Right renal cortex interstitium (tissue), 3 donors: Measurements from ENCODE around the gene TANGO2. TPM values are rescaled to one million over a fixed set of nuclear protein-coding genes. Genes with fewer than 3 reads are reported as not detected.

ENCODE experiments used
- DNase-seq, 3 donors: peaks; one replicate each; pipeline ENCODE4 v3.0.0-alpha.2; 2013; ENCODE audit warnings: low read depth in 3 of 3, low spot score in 2 of 3
- polyA plus RNA-seq, 3 donors: library from polyadenylated mRNA; unstranded; fragments of 120-200 nt; gene quantifications; one replicate each; pipeline ENCODE4 v1.2.1, GENCODE V29; 2013; ENCODE audit not compliant: insufficient read length in 3 of 3

Gene TANGO2
- polyA plus RNA-seq, 3 donors: 9.3 to 12.0 (median 10.5) TPM

GRCh38 chr22:20024650-20025397, 3.9 kb downstream of the TANGO2 start:
- no peak for DNase-seq

- DNase-seq: no peak
These were observed 4.7 kb downstream of the TANGO2 start for GRCh38 chr22:20025401-20026203.

GRCh38 chr22:20026204-20026908, 5.4 kb downstream of the TANGO2 start:
- no peak for DNase-seq

GRCh38 chr22:20026996-20027601, 6.2 kb downstream of the TANGO2 start:
- no peak for DNase-seq

GRCh38 chr22:20027966-20028854, 7.3 kb downstream of the TANGO2 start:
- DNase-seq: no peak

- no peak for DNase-seq
These were observed 8.1 kb downstream of the TANGO2 start for GRCh38 chr22:20028855-20029549.

GRCh38 chr22:20029550-20030225, 8.8 kb downstream of the TANGO2 start:
- no peak for DNase-seq

GRCh38 chr22:20031732-20032406, 11.0 kb downstream of the TANGO2 start:
- no peak for DNase-seq

GRCh38 chr22:20032407-20032991, 11.6 kb downstream of the TANGO2 start:
- no peak for DNase-seq

- DNase-seq: no peak
These were observed 12.3 kb downstream of the TANGO2 start for GRCh38 chr22:20033045-20033706.

GRCh38 chr22:20034143-20034542, 13.2 kb downstream of the TANGO2 start:
- DNase-seq: no peak

- no peak for DNase-seq
These were observed 14.6 kb downstream of the TANGO2 start for GRCh38 chr22:20035375-20036083.

GRCh38 chr22:20036084-20036482, 15.2 kb downstream of the TANGO2 start:
- DNase-seq: no peak

- no peak for DNase-seq
These were observed 15.9 kb downstream of the TANGO2 start for GRCh38 chr22:20036535-20037392.

- no peak for DNase-seq
These were observed 16.5 kb downstream of the TANGO2 start for GRCh38 chr22:20037419-20037818.

- DNase-seq: no peak
These were observed 17.7 kb downstream of the TANGO2 start for GRCh38 chr22:20038574-20038973.
